ACC112 (cell line): ENCODE results near the gene ARL5A.
"Not testable (repeated sequence)": the region's sequence is repeated elsewhere in the genome, so short reads cannot be mapped to it uniquely, and the experiment has no call there.

Experiments used
- H2AFZ ChIP-seq: fragments of 200-600 bp; sonication (generic); one replicate; pipeline ENCODE4 v1.6.0; 2017; ENCODE audit warnings: antibody characterized with exemption, low read length; ENCODE audit not compliant: unreplicated experiment
- H3K27ac ChIP-seq: fragments of 200-600 bp; sonication (generic); 2 replicates; pipeline ENCODE4 v1.5.1; 2014; ENCODE audit warnings: low read depth, mild to moderate bottlenecking, antibody characterized with exemption, low read length, moderate library complexity
- H3K27me3 ChIP-seq: fragments of 200-600 bp; sonication (generic); 2 replicates; pipeline ENCODE4 v1.6.1; 2014; ENCODE audit warnings: mild to moderate bottlenecking, antibody characterized with exemption, low read length, moderate library complexity, mixed read lengths; ENCODE audit not compliant: insufficient read depth
- H3K36me3 ChIP-seq: fragments of 200-600 bp; sonication (generic); 2 replicates; pipeline ENCODE4 v1.6.1; 2016; ENCODE audit warnings: mild to moderate bottlenecking, antibody characterized with exemption, low read length, moderate library complexity, mixed read lengths; ENCODE audit not compliant: insufficient read depth
- H3K4me1 ChIP-seq: fragments of 200-600 bp; sonication (generic); one replicate; pipeline ENCODE4 v1.6.1; 2016; ENCODE audit warnings: low read length, mixed read lengths; ENCODE audit not compliant: insufficient read depth, unreplicated experiment, control insufficient read depth
- H3K4me3 ChIP-seq: fragments of 200-600 bp; sonication (generic); 2 replicates; pipeline ENCODE4 v1.5.1; 2014; ENCODE audit warnings: mild to moderate bottlenecking, low read depth, low read length
- H3K79me2 ChIP-seq: fragments of 200-600 bp; sonication (generic); one replicate; pipeline ENCODE4 v1.6.0; 2016; ENCODE audit warnings: low read length; ENCODE audit not compliant: control insufficient read depth, unreplicated experiment, insufficient read depth

ARL5A gene

GRCh38 chr2:151795646-151796240 is 32.5 kb downstream of the ARL5A start:
- Histone ChIP-seq H3K36me3 (peaks cover 3% of the 10 kb centered on the region; the same call in 1 of the 2 replicates), H3K4me1 (no peaks in the 10 kb centered on the region), H2AFZ (no peak overlapping the region), H3K27ac (no peak overlapping the region), H3K4me3 (no peak overlapping the region), H3K79me2 (no peaks in the 10 kb centered on the region), H3K27me3 (no peaks in the 10 kb centered on the region)

DNA sequence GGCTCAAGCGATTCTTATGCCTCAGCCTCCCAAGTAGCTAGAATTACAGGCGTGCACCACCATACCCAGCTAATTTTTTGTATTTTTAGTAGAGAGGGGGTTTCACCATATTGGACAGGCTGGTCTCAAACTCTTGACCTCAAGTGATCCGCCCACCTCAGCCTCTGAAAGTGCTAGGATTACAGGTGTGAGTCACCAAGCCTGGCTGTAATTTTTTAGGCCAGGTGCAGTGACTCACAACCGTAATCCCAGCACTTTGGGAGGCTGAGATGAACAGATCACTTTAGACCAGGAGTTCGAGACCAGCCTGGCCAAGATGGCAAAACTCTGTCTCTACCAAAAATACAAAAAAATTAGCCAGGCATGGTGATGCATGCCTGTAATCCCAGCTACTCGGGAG is 33.8 kb downstream of the ARL5A start:
- not testable (repeated sequence) for H3K27ac ChIP-seq, H2AFZ ChIP-seq, H3K4me3 ChIP-seq, H3K36me3 ChIP-seq, H3K79me2 ChIP-seq, H3K27me3 ChIP-seq, H3K4me1 ChIP-seq

- Histone ChIP-seq H3K79me2 (no peaks in the 10 kb centered on the region), H3K27me3 (no peaks in the 10 kb centered on the region), H2AFZ (no peak overlapping the region), H3K4me1 (no peaks in the 10 kb centered on the region), H3K27ac (no peak overlapping the region), H3K36me3 (peaks cover 3% of the 10 kb centered on the region; the same call in 1 of the 2 replicates), H3K4me3 (no peak overlapping the region)
These were observed 35.1 kb downstream of the ARL5A start for GRCh38 chr2:151793123-151793522.

DNA sequence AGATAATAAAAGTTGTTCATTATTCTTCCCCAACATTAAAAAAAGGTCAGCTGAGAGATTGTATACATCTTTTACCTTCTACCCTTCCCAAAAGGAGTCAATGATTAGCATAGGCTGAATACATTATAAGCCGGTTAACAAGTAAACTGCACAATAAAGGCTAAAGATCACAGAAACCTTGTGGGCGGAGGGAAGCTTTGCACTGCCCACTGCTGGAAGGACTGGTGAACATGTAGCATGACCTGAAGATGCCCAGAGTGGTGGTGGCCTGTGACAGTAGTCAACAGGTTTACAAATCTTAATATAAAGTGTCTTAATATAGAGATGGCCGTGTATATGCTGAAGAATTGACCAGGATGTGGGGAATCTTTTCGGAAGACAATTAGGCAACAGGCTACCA is 35.6 kb downstream of the ARL5A start:
- H3K4me1 ChIP-seq: no peaks in the 10 kb centered on the region
- H3K36me3 ChIP-seq: peaks cover 3% of the 10 kb centered on the region; the same call in 1 of the 2 replicates
- no peaks in the 10 kb centered on the region for H3K79me2 ChIP-seq
- no peak overlapping the region for H3K4me3 ChIP-seq
- H3K27ac ChIP-seq: no peak overlapping the region
- H2AFZ ChIP-seq: no peak overlapping the region
- no peaks in the 10 kb centered on the region for H3K27me3 ChIP-seq

- Histone ChIP-seq H3K4me1 (no peaks in the 10 kb centered on the region), H3K27ac (no peak overlapping the region), H2AFZ (no peak overlapping the region), H3K36me3 (peaks cover 3% of the 10 kb centered on the region; the same call in 1 of the 2 replicates), H3K79me2 (no peaks in the 10 kb centered on the region), H3K27me3 (no peaks in the 10 kb centered on the region), H3K4me3 (no peak overlapping the region)
These were observed 36.7 kb downstream of the ARL5A start for GRCh38 chr2:151791545-151791944.

GRCh38 chr2:151790689-151791088 is 37.5 kb downstream of the ARL5A start:
- no peak overlapping the region for H2AFZ ChIP-seq
- H3K4me1 ChIP-seq: no peaks in the 10 kb centered on the region
- H3K27me3 ChIP-seq: no peaks in the 10 kb centered on the region
- no peak overlapping the region for H3K4me3 ChIP-seq
- no peaks in the 10 kb centered on the region for H3K79me2 ChIP-seq
- H3K27ac ChIP-seq: no peak overlapping the region
- H3K36me3 ChIP-seq: peaks cover 3% of the 10 kb centered on the region; the same call in 1 of the 2 replicates

DNA sequence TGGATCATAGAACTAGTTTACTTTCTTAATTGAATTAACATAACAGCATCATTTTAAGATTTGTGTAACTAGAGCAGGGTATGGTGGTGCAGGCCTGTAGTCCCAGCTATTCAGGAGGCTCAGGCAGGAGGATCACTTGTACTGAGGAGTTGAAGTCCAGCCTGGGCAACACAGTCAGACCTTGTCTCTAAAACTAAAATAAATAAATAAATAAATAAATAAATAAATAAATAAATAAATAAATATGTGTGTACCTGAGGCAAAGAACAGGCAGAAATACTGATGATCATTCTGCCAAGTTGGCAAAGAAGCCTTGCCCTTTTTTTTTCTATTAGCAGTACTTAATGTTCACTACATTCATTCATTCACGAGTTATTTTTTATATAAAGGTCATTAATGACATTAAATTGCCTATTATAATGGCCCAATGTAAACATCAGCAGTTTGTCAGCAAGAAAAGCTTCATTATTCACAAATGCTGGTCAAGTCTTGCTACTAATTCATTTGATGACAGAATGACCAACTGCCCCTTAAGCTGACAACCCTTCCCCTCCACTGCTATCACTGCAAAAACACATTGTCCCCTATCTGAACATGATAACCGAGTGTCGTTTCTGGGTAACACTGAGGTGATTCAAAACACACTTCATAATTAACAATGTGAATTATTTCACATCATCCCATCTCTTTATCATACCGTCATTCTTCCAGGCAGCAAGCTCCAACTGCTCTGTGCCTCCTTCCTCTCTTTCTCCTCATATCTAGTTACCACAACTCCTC is 39.0 kb downstream of the ARL5A start:
- Histone ChIP-seq H3K27me3 (no peaks in the 10 kb centered on the region), H2AFZ (no peak overlapping the region), H3K27ac (no peak overlapping the region), H3K4me1 (no peaks in the 10 kb centered on the region), H3K4me3 (no peak overlapping the region), H3K79me2 (no peaks in the 10 kb centered on the region), H3K36me3 (peaks cover 3% of the 10 kb centered on the region)

DNA sequence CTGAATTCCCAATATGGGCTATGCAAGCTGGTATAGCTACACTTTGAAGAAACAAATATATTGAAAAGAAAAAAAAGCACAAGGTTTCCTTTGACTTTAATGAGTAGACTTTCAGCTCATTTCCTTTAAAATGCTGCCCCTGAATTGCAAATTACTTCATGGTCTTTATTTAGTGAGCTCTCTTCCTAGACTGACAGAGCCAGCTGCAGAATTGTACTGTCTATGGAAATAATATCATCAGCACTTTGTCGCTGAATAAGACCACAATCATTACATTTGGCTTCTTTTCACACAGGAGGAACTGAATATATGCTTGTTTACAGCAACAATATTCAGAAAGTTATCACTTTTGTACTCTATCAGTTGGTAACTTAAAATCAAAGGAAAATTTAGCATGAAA is 41.7 kb downstream of the ARL5A start:
- Histone ChIP-seq H3K79me2 (no peaks in the 10 kb centered on the region), H3K4me1 (no peaks in the 10 kb centered on the region), H2AFZ (no peak overlapping the region), H3K4me3 (no peak overlapping the region), H3K27ac (no peak overlapping the region), H3K27me3 (no peaks in the 10 kb centered on the region), H3K36me3 (peaks cover under 1% of the 10 kb centered on the region)

DNA sequence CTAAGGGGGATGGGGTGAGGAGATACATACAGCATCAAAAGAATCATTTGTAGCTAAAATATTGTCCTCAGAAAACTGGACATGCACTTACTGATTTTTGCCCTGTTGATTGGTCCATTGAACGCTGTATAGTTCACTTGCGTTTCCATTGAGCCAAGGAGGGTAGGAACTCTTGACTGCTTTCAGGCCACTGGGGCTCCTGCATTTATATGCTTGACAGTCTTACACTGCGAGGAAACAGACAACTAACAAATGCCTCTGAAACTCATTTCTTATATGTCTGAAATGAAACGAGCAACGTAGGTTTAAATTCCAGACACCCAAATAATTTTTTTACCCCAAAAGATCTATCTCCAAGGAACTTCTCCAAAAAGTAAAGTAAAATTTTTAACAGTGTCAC is 42.1 kb downstream of the ARL5A start:
- Histone ChIP-seq H3K4me3 (no peak overlapping the region), H3K79me2 (no peaks in the 10 kb centered on the region), H3K4me1 (no peaks in the 10 kb centered on the region), H3K27me3 (no peaks in the 10 kb centered on the region), H3K27ac (no peak overlapping the region), H3K36me3 (no peaks in the 10 kb centered on the region; the same call in 1 of the 2 replicates), H2AFZ (no peak overlapping the region)

DNA sequence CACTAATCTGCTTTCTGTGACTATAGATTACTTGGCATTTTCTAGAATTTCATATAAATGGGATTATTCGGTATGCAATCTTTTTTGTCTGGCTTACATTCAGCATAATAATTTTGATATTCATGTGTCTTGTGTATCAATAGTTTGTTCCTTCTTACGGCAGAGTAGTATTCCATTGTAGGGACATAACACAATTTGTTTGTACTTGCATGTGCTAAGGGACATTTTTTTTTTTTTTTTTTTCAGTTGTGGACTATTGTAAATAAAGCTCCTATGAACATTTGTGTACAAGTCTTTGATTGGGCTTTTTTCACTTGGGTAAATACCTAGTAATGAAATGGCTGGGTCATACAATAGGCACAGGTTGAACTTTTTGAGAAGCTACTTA is 45.1 kb downstream of the ARL5A start:
- H3K36me3 ChIP-seq: no peaks in the 10 kb centered on the region; the same call in 1 of the 2 replicates
- no peak overlapping the region for H3K27ac ChIP-seq
- no peaks in the 10 kb centered on the region for H3K4me1 ChIP-seq
- no peaks in the 10 kb centered on the region for H3K79me2 ChIP-seq
- H3K4me3 ChIP-seq: no peak overlapping the region
- H3K27me3 ChIP-seq: no peaks in the 10 kb centered on the region
- no peak overlapping the region for H2AFZ ChIP-seq
